WI38 (cell line): ENCODE data around the gene ZDHHC24.
A peak's percentile ranks its signal among the peaks of the same experiment; 100 is the strongest.

ENCODE experiments used
- H3K4me3 ChIP-seq: 2 replicates; pipeline ENCODE4 v1.5.1; 2011; ENCODE audit warnings: low read depth, mild to moderate bottlenecking, control low read depth, low read length
- CTCF ChIP-seq: IDR thresholded peaks from 2 replicates; pipeline ENCODE4 v1.5.1; 2012; ENCODE audit warnings: low read depth, mild to moderate bottlenecking, control low read depth, low read length

Gene ZDHHC24

GRCh38 chr11:66530927-66531709 is 14.7 kb downstream of the ZDHHC24 start:
- H3K4me3 ChIP-seq: no peak overlapping the region
- TF ChIP-seq CTCF: no peak

- no peak for TF ChIP-seq CTCF
- no peak overlapping the region for H3K4me3 ChIP-seq
Observed at GRCh38 chr11:66529655-66530054, 16.2 kb downstream of the ZDHHC24 start.

- no peak for TF ChIP-seq CTCF
- H3K4me3 ChIP-seq: no peak overlapping the region
Observed at GRCh38 chr11:66529069-66529468, 16.8 kb downstream of the ZDHHC24 start.

GRCh38 chr11:66524304-66525040 is 21.4 kb downstream of the ZDHHC24 start:
- H3K4me3 ChIP-seq: no peak overlapping the region
- TF ChIP-seq CTCF: no peak

- no peak overlapping the region for H3K4me3 ChIP-seq
- TF ChIP-seq CTCF: no peak
Observed at GRCh38 chr11:66523611-66524010, 22.2 kb downstream of the ZDHHC24 start.

- TF ChIP-seq CTCF: no peak
- peak overlapping the region; percentile 83 for H3K4me3 ChIP-seq
Observed at GRCh38 chr11:66510990-66511339, 34.9 kb downstream of the ZDHHC24 start.
